H9 (cell line): Measurements from ENCODE around the gene MAPKAPK3. TPM values are rescaled to one million over a fixed set of nuclear protein-coding genes. Genes with fewer than 3 reads are reported as not detected.

ENCODE experiments used
- DNase-seq: peaks from one replicate; pipeline ENCODE4 v3.0.0-alpha.2; 2017
- H2AFZ ChIP-seq: one replicate; pipeline ENCODE4 v1.6.1; 2013; ENCODE audit warnings: mild to moderate bottlenecking, low read length, control low read depth, moderate library complexity
- H2AK5ac ChIP-seq: 2 replicates; pipeline ENCODE4 v1.6.1; 2013; ENCODE audit warnings: low read length, control low read depth, mixed read lengths; ENCODE audit not compliant: insufficient read length
- H2BK120ac ChIP-seq: one replicate; pipeline ENCODE4 v1.6.1; 2013; ENCODE audit warnings: low read depth, mild to moderate bottlenecking, low read length, control low read depth, inconsistent platforms; ENCODE audit not compliant: poor library complexity, severe bottlenecking
- H2BK12ac ChIP-seq: 2 replicates; pipeline ENCODE4 v1.6.1; 2013; ENCODE audit warnings: low read length, control low read depth, mixed read lengths, low read depth; ENCODE audit not compliant: insufficient read length
- H2BK15ac ChIP-seq: 2 replicates; pipeline ENCODE4 v1.6.1; 2013; ENCODE audit warnings: low read depth, low read length, control low read depth
- H2BK20ac ChIP-seq: one replicate; pipeline ENCODE4 v1.6.1; 2013; ENCODE audit warnings: low read depth, mild to moderate bottlenecking, low read length, control low read depth, inconsistent platforms; ENCODE audit not compliant: poor library complexity, severe bottlenecking
- H2BK5ac ChIP-seq: 2 replicates; pipeline ENCODE4 v1.6.1; 2013; ENCODE audit warnings: low read length, control low read depth, mixed read lengths; ENCODE audit not compliant: insufficient read length
- H3K14ac ChIP-seq: 2 replicates; pipeline ENCODE4 v1.6.1; 2013; ENCODE audit warnings: low read length, control low read depth; ENCODE audit not compliant: insufficient read depth
- H3K18ac ChIP-seq: 2 replicates; pipeline ENCODE4 v1.6.1; 2013; ENCODE audit warnings: low read depth, mild to moderate bottlenecking, mixed read lengths, low read length, control low read depth; ENCODE audit not compliant: insufficient read length
- H3K23ac ChIP-seq: 2 replicates; pipeline ENCODE4 v1.6.1; 2013; ENCODE audit warnings: low read length, control low read depth, mixed read lengths, low read depth; ENCODE audit not compliant: insufficient read length
- H3K23me2 ChIP-seq: 2 replicates; pipeline ENCODE4 v1.6.1; 2013; ENCODE audit warnings: low read depth, mild to moderate bottlenecking, mixed read lengths, low read length, control low read depth; ENCODE audit not compliant: insufficient read length, poor library complexity, severe bottlenecking
- H3K27ac ChIP-seq: 2 replicates; pipeline ENCODE4 v1.5.1; 2013; ENCODE audit warnings: low read length, control low read depth, mixed read lengths, low read depth; ENCODE audit not compliant: insufficient read length
- H3K27me3 ChIP-seq: 2 replicates; pipeline ENCODE4 v1.6.1; 2013; ENCODE audit warnings: low read length, control low read depth, inconsistent platforms; ENCODE audit not compliant: insufficient read depth
- H3K4ac ChIP-seq: 2 replicates; pipeline ENCODE4 v1.6.1; 2013; ENCODE audit warnings: low read depth, mild to moderate bottlenecking, control low read depth, inconsistent platforms, low read length, moderate library complexity
- H3K4me1 ChIP-seq: 2 replicates; pipeline ENCODE4 v1.6.1; 2013; ENCODE audit warnings: low read length, control low read depth, inconsistent platforms; ENCODE audit not compliant: insufficient read depth
- H3K4me2 ChIP-seq: 2 replicates; pipeline ENCODE4 v1.6.1; 2013; ENCODE audit warnings: low read length, control low read depth, mixed read lengths; ENCODE audit not compliant: insufficient read length, insufficient read depth
- H3K56ac ChIP-seq: 2 replicates; pipeline ENCODE4 v1.6.1; 2013; ENCODE audit warnings: low read depth, mild to moderate bottlenecking, mixed read lengths, low read length, control low read depth; ENCODE audit not compliant: insufficient read length
- H3K79me1 ChIP-seq: 2 replicates; pipeline ENCODE4 v1.6.1; 2013; ENCODE audit warnings: low read depth, mild to moderate bottlenecking, moderate library complexity, low read length, control low read depth, inconsistent platforms; ENCODE audit not compliant: insufficient read depth, poor library complexity, severe bottlenecking
- H3K79me2 ChIP-seq: 2 replicates; pipeline ENCODE4 v1.6.1; 2013; ENCODE audit warnings: low read length, control low read depth, inconsistent platforms; ENCODE audit not compliant: insufficient read depth
- H3K9ac ChIP-seq: 2 replicates; pipeline ENCODE4 v1.6.1; 2013; ENCODE audit warnings: low read length, control low read depth, mixed read lengths; ENCODE audit not compliant: insufficient read length; ENCODE audit errors: extremely low read depth
- H3K9me3 ChIP-seq: one replicate; pipeline ENCODE4 v1.6.1; 2013; ENCODE audit warnings: low read depth, low read length, inconsistent platforms; ENCODE audit not compliant: control insufficient read depth
- H3T11ph ChIP-seq: one replicate; pipeline ENCODE4 v1.6.1; 2013; ENCODE audit warnings: mild to moderate bottlenecking, low read length, control low read depth, inconsistent platforms
- H4K20me1 ChIP-seq: one replicate; pipeline ENCODE4 v1.6.1; 2013; ENCODE audit not compliant: control insufficient read depth, insufficient read length, insufficient read depth
- H4K5ac ChIP-seq: 2 replicates; pipeline ENCODE4 v1.6.1; 2013; ENCODE audit warnings: low read depth, mild to moderate bottlenecking, mixed read lengths, low read length, control low read depth; ENCODE audit not compliant: insufficient read length
- H4K8ac ChIP-seq: replicated peaks from 2 replicates; pipeline ENCODE4 v1.6.1; 2013; ENCODE audit warnings: low read length, control low read depth, mixed read lengths, low read depth; ENCODE audit not compliant: insufficient read length
- H4K91ac ChIP-seq: 2 replicates; pipeline ENCODE4 v1.6.1; 2013; ENCODE audit warnings: low read depth, mild to moderate bottlenecking, moderate library complexity, mixed read lengths, low read length, control low read depth; ENCODE audit not compliant: insufficient read length
- H3K27ac Mint-ChIP-seq, 3 experiments: 2 replicates in 2 of 3; 3 replicates in 1 of 3; pipeline ENCODE4 v1.8.0; 2020 to 2021; ENCODE audit warnings: mixed read lengths in 3 of 3, mild to moderate bottlenecking in 1 of 3, moderate library complexity in 1 of 3
- H3K27me3 Mint-ChIP-seq: 2 replicates; pipeline ENCODE4 v1.8.0; 2021; ENCODE audit warnings: low read depth, mild to moderate bottlenecking, moderate library complexity, mixed read lengths
- H3K36me3 Mint-ChIP-seq, 3 experiments: 2 replicates in 2 of 3; 3 replicates in 1 of 3; pipeline ENCODE4 v1.8.0; 2020 to 2021; ENCODE audit warnings: low read depth in 3 of 3, mixed read lengths in 3 of 3; ENCODE audit not compliant: insufficient read depth in 1 of 3
- H3K4me1 Mint-ChIP-seq, 2 experiments: 2 replicates each; pipeline ENCODE4 v1.8.0; 2020; ENCODE audit warnings: mixed read lengths in 2 of 2
- H3K4me3 Mint-ChIP-seq, 2 experiments: 2 replicates in 1 of 2; 3 replicates in 1 of 2; pipeline ENCODE4 v1.8.0; 2020 to 2021; ENCODE audit warnings: mild to moderate bottlenecking in 2 of 2, mixed read lengths in 2 of 2, moderate library complexity in 1 of 2
- H3K9me3 Mint-ChIP-seq, 2 experiments: 2 replicates in 1 of 2; 3 replicates in 1 of 2; pipeline ENCODE4 v1.8.0; 2020; ENCODE audit warnings: mild to moderate bottlenecking in 2 of 2, mixed read lengths in 2 of 2, moderate library complexity in 1 of 2
- CTCF ChIP-seq: fragments of 200-600 bp; sonication (generic); conservative IDR thresholded peaks from 3 replicates; pipeline ENCODE4 v1.8.0; 2021; ENCODE audit warnings: antibody characterized with exemption, mild to moderate bottlenecking
- WGBS: extraction: QIAGEN DNeasy Blood & Tissue Kit; methylation state at CpG from one replicate; pipeline ENCODE4 v1.1.7; 2013; ENCODE audit warnings: missing lambda C conversion rate, low lambda C conversion rate, mixed read lengths; ENCODE audit not compliant: insufficient read length; ENCODE audit errors: extremely low coverage; 5-methylcytosine and 5-hydroxymethylcytosine counted together
- total RNA-seq: library from RNA; stranded (reverse); gene quantifications from 2 replicates; pipeline ENCODE4 v1.2.1, GENCODE V29; 2021

Gene MAPKAPK3
- total RNA-seq, 1 experiment from 2014 or later: 57.9 TPM

- no peak within 1 kb of the TSS for H3K4ac ChIP-seq
- H2BK120ac ChIP-seq: no peak within 1 kb of the TSS
- H2BK20ac ChIP-seq: no peak within 1 kb of the TSS
- H2BK5ac ChIP-seq: no peak within 1 kb of the TSS
- no peak within 1 kb of the TSS for H3K27ac ChIP-seq
- no peak within 1 kb of the TSS for H4K8ac ChIP-seq
- H2BK12ac ChIP-seq: no peak within 1 kb of the TSS
- no peak within 1 kb of the TSS for H4K91ac ChIP-seq
- H4K20me1 ChIP-seq: no peaks in the 10 kb centered on the region
- H3K79me1 ChIP-seq: no peaks in the 10 kb centered on the region
- H3K27me3 ChIP-seq: peaks cover 8% of the 10 kb centered on the region; the same call in 1 of the 2 replicates
- H3K4me1 ChIP-seq: no peaks in the 10 kb centered on the region
- H2AFZ ChIP-seq: no peak within 1 kb of the TSS
- no peaks in the 10 kb centered on the region for H3K79me2 ChIP-seq
- DNase-seq: peak; percentile 96
- H3K4me2 ChIP-seq: peak within 1 kb of the TSS; percentile 66
- no peaks in the 10 kb centered on the region for H3K9me3 Mint-ChIP-seq
- H3K23me2 ChIP-seq: peaks cover 19% of the 10 kb centered on the region
- H2AK5ac ChIP-seq: no peak within 1 kb of the TSS
- H3K18ac ChIP-seq: peak within 1 kb of the TSS; percentile 32
- peak within 1 kb of the TSS; percentile 23; the same call in 1 of the 2 replicates for H3K14ac ChIP-seq
- H3K23ac ChIP-seq: no peak within 1 kb of the TSS
- H3T11ph ChIP-seq: no peak within 1 kb of the TSS
- H3K27me3 Mint-ChIP-seq: peaks cover 50% of the 10 kb centered on the region
- H3K36me3 Mint-ChIP-seq: peaks cover 0 to 1% (median 0%) of the 10 kb centered on the region in 3 experiments; a peak in 2 of 7 replicates
- peaks cover 24 to 26% of the 10 kb centered on the region in 2 experiments for H3K4me1 Mint-ChIP-seq
- H3K9ac ChIP-seq: peak within 1 kb of the TSS; percentile 21
- H3K9me3 ChIP-seq: no peaks in the 10 kb centered on the region
- no peak within 1 kb of the TSS for H3K56ac ChIP-seq
- H2BK15ac ChIP-seq: no peak within 1 kb of the TSS
- WGBS: no CpG with 5 or more reads among the region's 75 CpGs
- H3K4me3 Mint-ChIP-seq: peak within 1 kb of the TSS; percentile 72 to 83
- no peak within 1 kb of the TSS for H4K5ac ChIP-seq
- TF ChIP-seq CTCF: peak; percentile 83
- peak within 1 kb of the TSS in 2 of 3 experiments; percentile 15 to 22; a peak in 2 of 7 replicates for H3K27ac Mint-ChIP-seq
Measured at GRCh38 chr3:50611464-50612233, 5.3 kb upstream of the MAPKAPK3 start, which contains the start of gene CISH. TSS of gene CISH (minus strand) at chr3:50611774. CDS start at chr3:50611650, 124 bp downstream.
